Frontal cortex (tissue), 4 donors: Measurements from ENCODE around the gene ADTRP. TPM values are rescaled to one million over a fixed set of nuclear protein-coding genes. Genes with fewer than 3 reads are reported as not detected.

Source experiments
- DNase-seq, 2 donors: peaks; one replicate each; pipeline ENCODE4 v3.0.0; 2012; ENCODE audit warnings: low spot score in 2 of 2
- FAIRE-seq: peaks from 2 replicates; lab custom pipeline; 2012; peaks lifted over from hg19 to GRCh38; lab: Jason Lieb, UNC
- total RNA-seq: library from RNA; depleted of rRNA; stranded (reverse); fragments of >200 nt; gene quantifications from one replicate; pipeline ENCODE4 v1.2.3, GENCODE V29; 2014
- donor health status: control.
- donor health status: control.
- donor health status: control.

The ADTRP gene
- total RNA-seq, 1 donor from 2014 or later, result 1.6 TPM

- DNase-seq, result no peak
- no peak for FAIRE-seq
Observed at GRCh38 chr6:11778036-11778435, 567 bp downstream of the ADTRP start.

DNA sequence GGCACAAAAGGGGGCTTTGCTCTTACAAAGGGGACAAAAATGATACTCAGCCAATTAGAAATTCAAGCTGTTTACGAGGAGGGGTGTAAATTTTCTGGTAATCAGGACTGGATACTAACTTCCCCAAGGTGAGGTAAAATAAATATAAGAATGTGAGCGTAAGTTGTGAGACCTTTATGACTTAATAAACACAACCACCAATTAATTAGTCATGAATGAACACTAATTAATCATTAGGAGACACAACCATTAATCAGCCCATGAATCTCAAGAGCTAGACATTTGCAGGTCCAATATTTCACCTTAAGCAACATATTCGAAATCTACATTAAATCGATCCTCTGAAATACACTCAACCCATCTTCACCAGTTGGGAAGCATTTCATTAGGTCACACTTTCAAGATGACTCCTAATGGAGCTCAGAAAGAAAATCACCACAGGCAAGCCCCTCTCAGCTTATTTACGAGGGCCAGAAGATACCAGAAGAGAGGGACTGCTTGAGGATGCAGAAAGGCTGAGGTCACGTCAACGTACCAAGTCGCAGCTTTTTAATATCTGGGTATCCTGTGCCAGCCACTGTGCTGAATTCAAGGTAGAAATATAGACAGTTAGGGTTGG is 2.7 kb downstream of the ADTRP start:
- FAIRE-seq (no peak), DNase-seq (no peak)

DNA sequence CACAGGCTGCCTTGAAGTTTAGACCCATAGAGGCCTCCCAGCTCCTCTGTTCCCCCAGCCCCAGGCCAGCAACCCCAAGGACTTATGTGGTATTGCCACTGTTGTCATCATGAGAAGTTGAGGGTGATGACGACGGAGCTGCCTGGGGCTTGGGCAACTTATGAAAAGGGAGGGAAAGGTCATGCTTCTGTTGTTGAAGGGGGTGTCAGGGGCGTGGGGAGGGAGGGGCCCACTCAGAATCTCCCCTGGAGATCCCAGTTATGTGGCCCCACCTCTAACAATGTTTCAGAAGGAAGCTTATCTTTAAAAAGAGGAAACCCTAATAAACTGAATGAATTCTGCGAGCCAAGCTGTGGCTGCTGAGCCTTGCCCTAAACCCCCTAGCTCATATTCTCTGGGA is 4.2 kb downstream of the ADTRP start:
- FAIRE-seq (no peak), DNase-seq (no peak)

DNA sequence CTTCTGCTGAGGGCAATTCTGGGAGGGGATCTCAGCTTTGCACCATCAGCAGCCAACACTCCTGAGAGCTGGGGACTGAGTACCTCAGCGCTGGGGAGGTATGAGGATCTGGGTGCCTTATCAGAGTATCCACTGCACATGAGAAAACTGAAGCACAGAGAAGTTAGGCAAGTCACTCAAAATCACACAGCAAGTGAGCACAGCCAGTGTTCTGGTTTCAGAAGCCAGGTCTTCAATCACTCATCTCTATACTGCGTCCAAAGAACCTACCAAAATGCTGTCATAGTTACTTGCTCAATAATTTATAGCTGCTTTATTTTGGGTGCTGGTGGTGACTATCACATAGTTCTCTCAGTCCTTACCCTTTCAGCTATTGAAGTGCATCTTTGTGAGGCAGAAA is 5.0 kb downstream of the ADTRP start:
- DNase-seq (no peak), FAIRE-seq (no peak)

GRCh38 chr6:11773013-11773412 is 5.6 kb downstream of the ADTRP start:
- no peak for FAIRE-seq

DNA sequence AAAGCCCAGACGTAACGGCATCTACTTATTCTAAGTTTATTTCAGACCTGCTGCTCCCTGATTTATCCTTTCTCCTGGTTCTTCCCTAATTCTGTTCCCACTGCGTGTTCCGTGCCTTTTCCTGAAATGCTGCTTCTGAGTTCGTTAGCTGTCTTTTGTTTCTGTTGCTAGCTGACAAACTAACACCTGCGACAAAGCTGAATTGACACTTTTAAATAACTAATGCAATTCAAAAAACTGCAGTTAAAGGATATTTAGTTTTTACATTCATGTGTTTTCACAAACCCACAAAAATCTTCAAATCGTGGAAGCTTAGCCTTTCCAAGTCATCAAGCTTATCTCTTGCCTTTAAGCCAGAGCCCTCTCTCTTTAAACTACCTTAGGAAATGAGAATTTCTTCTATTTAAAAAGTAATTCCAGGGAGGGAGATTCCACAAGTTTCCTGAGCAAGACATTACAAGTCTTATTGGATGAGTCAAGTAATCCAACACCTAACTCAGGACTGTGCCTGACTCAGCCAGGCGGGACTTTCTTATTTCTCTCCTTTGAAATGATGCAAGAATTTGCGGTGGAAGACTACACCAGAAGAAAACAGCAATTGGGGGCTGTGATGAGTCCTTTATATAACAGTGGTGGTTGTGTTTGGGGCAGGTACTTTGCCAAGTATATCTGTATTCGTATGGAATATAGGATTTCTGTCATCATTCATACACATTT is 6.3 kb downstream of the ADTRP start:
- DNase-seq (no peak), FAIRE-seq (no peak)

More at GRCh38 chr6:11773013-11773412, 5.6 kb downstream of the ADTRP start:
- no peak for DNase-seq

GRCh38 chr6:11771473-11772048 is 7.0 kb downstream of the ADTRP start:
- FAIRE-seq (no peak), DNase-seq (no peak)

DNA sequence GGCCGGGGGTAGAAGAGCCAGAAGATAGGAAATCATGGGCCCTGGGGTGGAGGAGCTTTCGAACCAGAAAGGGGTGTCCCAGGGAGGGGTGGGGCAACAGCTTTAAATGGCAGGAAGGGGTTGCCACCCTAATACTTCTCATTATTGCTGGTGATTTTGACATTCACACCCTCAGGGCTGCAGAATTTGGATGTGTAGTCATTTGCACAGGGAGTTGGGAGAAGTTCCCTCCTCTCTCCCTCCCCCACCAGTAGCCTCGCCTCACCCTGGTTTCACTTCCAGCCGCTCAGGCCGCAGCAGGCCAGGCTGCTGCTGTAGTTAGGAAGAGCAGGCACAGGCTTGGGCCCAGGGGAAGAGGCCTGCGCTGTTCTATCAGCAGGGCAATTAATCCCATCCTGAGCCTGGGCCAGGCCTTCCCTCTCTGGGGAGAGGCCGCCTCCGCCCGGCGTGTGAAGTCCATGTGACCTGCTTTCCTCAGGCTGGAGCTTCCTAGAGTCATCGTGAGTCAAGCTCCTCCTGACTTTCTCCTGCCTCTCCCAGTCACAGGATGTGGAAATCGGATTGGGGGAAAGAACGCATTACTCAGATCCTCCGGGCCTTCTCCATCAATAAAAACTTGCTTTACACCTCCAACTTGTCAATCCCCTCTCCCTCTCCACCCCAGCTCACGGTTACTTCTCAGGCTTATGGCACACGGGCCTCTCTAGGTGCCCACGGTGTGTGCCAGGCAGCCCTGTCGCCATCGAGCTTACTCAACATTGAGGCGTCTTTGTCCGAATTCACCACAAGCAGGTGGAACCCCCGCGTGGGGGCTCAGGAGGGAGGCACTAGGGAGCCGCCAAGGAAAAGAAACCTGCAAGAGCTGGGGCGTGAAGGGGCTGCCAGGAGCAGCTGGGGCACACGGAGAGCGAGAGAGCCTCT is 7.8 kb downstream of the ADTRP start:
- peak in 1 of 2 donors; percentile 38 for DNase-seq
- FAIRE-seq, result no peak

- FAIRE-seq (no peak), DNase-seq (no peak)
Observed at GRCh38 chr6:11769811-11770545, 8.6 kb downstream of the ADTRP start.

- FAIRE-seq (no peak), DNase-seq (no peak)
Observed at GRCh38 chr6:11769244-11769643, 9.4 kb downstream of the ADTRP start.

- no peak for FAIRE-seq
Observed at GRCh38 chr6:11767978-11768756, 10.4 kb downstream of the ADTRP start.

DNA sequence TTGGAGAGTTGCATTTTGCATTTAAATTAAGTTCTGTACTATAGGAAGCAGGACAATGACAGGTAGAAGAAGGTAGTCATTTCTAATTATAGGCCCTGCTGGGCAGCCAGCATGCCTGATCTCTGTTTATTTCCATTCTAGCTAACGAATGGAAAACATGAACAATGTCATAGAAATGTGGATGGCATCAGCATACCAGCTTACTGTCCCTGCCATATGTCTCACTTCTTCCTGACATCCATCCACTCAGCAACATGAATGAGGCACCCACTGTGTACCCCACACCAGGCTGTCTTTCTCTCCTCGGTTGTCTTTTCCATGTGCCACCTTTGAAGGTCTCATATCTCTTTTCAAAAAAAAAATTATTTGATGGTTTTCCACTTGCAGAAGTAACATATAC is 11.1 kb downstream of the ADTRP start:
- DNase-seq (no peak), FAIRE-seq (no peak)

More at GRCh38 chr6:11767978-11768756, 10.4 kb downstream of the ADTRP start:
- no peak for DNase-seq

GRCh38 chr6:11766589-11767450 is 11.8 kb downstream of the ADTRP start:
- no peak for FAIRE-seq
- DNase-seq, result no peak

DNA sequence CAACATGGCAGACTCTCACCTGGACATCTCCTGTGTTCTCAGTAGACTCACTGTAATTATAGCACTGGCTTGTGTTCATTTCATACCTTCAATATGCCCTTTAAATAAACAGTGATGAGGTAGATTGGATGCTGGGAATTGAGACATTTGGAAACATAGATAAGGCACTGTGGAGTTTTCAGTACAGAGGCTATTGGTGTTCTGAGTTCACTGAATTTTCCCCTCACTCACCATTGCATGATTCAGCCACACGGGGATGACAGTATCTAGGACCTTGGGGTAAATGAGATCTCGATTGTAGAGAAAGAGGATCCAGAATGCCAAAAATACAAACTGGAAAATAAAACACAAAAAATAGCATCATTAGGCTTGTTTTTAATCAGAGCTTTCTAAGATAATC is 12.6 kb downstream of the ADTRP start:
- FAIRE-seq (no peak), DNase-seq (no peak)

DNA sequence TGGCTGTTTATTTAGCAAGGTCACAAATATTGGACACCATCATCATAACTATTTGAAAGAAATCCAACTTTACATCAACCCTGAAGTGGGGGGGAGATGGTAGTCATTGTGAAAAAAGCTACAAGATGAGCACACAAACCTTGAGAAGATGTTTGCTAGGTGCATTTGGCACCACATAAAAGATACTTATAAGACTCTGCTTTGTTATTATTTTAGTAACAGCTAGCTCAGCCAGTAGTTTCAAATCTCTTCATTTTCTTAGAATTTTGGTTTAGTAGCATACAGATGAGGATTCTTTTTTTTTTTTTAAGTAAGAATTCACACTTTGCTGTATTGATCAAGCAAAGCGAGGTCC is 14.4 kb downstream of the ADTRP start:
- FAIRE-seq (no peak), DNase-seq (no peak)

DNA sequence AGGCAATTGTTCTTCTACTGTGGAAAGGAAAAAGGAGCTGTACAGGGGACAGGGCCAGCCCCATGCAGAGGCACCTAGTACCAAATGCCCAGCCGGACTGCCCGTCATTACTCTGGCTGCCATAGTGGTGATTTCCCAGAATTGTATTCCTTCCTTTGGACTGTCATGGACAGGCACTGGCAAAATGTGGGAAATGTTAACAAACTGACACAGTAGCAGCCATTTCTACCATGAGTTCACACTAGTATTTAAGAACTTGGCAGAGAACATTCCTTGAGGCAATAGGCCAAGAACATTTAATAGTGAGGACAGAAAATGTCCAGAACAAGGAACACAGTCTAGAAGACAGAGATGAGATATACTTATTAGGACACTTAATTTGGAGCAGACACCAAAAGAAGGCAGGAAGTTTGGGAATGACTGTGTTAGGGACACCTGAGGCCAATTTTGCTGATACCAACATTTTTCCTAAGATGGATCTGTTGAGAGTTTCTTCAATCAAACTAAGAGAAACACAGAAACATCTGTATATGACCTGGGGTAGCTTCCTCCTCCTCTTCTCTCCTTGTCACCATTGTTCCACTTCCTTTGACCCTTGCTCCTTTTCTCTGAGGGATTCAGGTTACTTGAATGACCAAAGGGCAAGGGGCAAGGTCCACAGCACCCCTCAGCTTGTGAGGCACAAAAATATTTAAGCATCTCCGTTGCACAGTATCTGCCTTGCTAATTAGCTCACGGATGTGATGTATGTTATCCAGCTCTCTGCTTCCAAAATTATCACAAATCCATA is 14.9 kb downstream of the ADTRP start:
- DNase-seq (no peak), FAIRE-seq (no peak)

DNA sequence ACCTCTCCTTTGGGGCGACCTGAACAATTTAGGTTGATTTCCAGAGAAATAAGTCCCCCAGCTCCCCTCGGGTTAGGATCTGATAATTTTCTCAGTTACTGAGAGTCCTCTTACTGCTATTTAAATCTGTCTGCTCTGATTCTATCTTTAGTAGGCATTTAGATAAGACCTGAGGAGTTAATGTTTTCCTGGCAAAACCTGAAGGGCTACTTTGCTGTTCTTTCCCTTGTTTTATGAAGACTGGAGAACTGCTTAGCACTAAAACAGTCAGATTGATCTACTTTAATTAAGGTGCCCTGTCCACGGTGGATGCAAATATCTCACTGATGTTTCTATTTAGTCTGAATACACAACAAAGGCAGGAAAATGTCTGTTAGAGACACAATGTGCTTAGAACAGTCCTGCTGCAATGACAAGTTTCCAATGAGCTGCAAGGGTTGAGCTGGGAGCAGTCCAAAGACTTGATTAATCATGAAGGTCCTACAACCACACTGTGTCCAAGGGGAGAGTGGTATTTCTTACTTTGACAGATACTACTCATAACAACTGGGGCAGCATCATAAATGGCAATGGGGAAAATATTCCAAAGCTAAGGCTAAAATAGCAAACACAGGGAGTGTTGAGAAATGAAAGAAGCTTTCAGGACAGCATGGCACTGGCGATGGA is 15.7 kb downstream of the ADTRP start:
- no peak for FAIRE-seq
- DNase-seq, result no peak
